CD14-positive monocyte (primary cell): ENCODE measurements around the gene C3orf18. TPM values are rescaled to one million over a fixed set of nuclear protein-coding genes. Genes with fewer than 3 reads are reported as not detected.
A peak's percentile ranks its signal among the peaks of the same experiment; 100 is the strongest.

ENCODE experiments used
- DNase-seq, 3 donors: peaks; one replicate each; pipeline ENCODE4 v3.0.0-alpha.2; 2011 to 2022
- H2AFZ ChIP-seq: 2 replicates; pipeline ENCODE4 v1.6.0; 2012; ENCODE audit warnings: mild to moderate bottlenecking, low read depth, low read length, inconsistent platforms; ENCODE audit not compliant: insufficient read depth, poor library complexity, severe bottlenecking
- H3K27ac ChIP-seq, 2 donors: 1 replicate in 1 of 2; 2 replicates in 1 of 2; pipeline ENCODE4 v1.5.1; 2012 to 2013; ENCODE audit warnings: low read length in 2 of 2, control low read depth in 1 of 2, inconsistent platforms in 1 of 2, low read depth in 1 of 2, mild to moderate bottlenecking in 1 of 2
- H3K27me3 ChIP-seq, 2 donors: one replicate each; pipeline versions ENCODE4 v1.6.0 to v1.6.1; 2011 to 2013; ENCODE audit warnings: low read length in 2 of 2; ENCODE audit not compliant: control insufficient read depth in 2 of 2, insufficient read depth in 2 of 2
- H3K36me3 ChIP-seq, 2 donors: replicated peaks in 1 of 2; 1 replicate in 1 of 2; 2 replicates in 1 of 2; pipeline versions ENCODE4 v1.5.1 to v1.6.1; 2012 to 2013; ENCODE audit warnings: low read length in 2 of 2, control low read depth in 1 of 2, inconsistent platforms in 1 of 2, mild to moderate bottlenecking in 1 of 2; ENCODE audit not compliant: insufficient read depth in 2 of 2, control insufficient read depth in 1 of 2
- H3K4me1 ChIP-seq, 2 donors: 1 replicate in 1 of 2; 2 replicates in 1 of 2; pipeline versions ENCODE4 v1.5.1 to v1.6.1; 2012 to 2013; ENCODE audit warnings: low read length in 2 of 2, control low read depth in 1 of 2, inconsistent platforms in 1 of 2, mild to moderate bottlenecking in 1 of 2, moderate library complexity in 1 of 2; ENCODE audit not compliant: insufficient read depth in 2 of 2, control insufficient read depth in 1 of 2
- H3K4me2 ChIP-seq: replicated peaks from 2 replicates; pipeline ENCODE3; 2012; ENCODE audit warnings: low read length, moderate library complexity, mild to moderate bottlenecking; ENCODE audit not compliant: poor library complexity, severe bottlenecking; ENCODE audit errors: extremely low read depth
- H3K4me3 ChIP-seq, 3 experiments: fragments of 200-600 bp in 1 of 3; sonication (generic) in 1 of 3; replicated peaks in 1 of 3; 1 replicate in 2 of 3; 2 replicates in 1 of 3; pipeline ENCODE4 v1.5.1; 2011 to 2013; ENCODE audit warnings: low read length in 3 of 3, mild to moderate bottlenecking in 3 of 3, control low read depth in 2 of 3, low read depth in 2 of 3, inconsistent platforms in 1 of 3, moderate library complexity in 1 of 3
- H3K79me2 ChIP-seq: 2 replicates; pipeline ENCODE4 v1.6.0; 2012; ENCODE audit warnings: mild to moderate bottlenecking, control low read depth, inconsistent platforms, low read length, moderate library complexity; ENCODE audit not compliant: insufficient read depth
- H3K9ac ChIP-seq: 2 replicates; pipeline ENCODE4 v1.6.0; 2017; ENCODE audit warnings: low read length, mild to moderate bottlenecking; ENCODE audit not compliant: insufficient read depth, poor library complexity, severe bottlenecking
- H3K9me3 ChIP-seq, 2 donors: replicated peaks in 1 of 2; 1 replicate in 1 of 2; 2 replicates in 1 of 2; pipeline versions ENCODE4 v1.5.1 to v1.6.1; 2012 to 2013; ENCODE audit warnings: low read length in 2 of 2, control low read depth in 1 of 2; ENCODE audit not compliant: control insufficient read depth in 1 of 2, insufficient read depth in 1 of 2
- H4K20me1 ChIP-seq: 2 replicates; pipeline ENCODE4 v1.6.0; 2012; ENCODE audit warnings: mild to moderate bottlenecking, low read length, control low read depth, moderate library complexity; ENCODE audit not compliant: insufficient read depth
- H3K27ac Mint-ChIP-seq, 7 donors: one replicate each; pipeline ENCODE4 v1.8.0; 2020; ENCODE audit warnings: mild to moderate bottlenecking in 7 of 7, mixed read lengths in 7 of 7, moderate library complexity in 6 of 7, inconsistent platforms in 2 of 7
- H3K27me3 Mint-ChIP-seq, 3 donors: one replicate each; pipeline ENCODE4 v1.8.0; 2021 to 2022; ENCODE audit warnings: low read depth in 3 of 3, mild to moderate bottlenecking in 3 of 3, mixed read lengths in 3 of 3, moderate library complexity in 3 of 3, inconsistent platforms in 1 of 3
- H3K36me3 Mint-ChIP-seq, 2 donors: one replicate each; pipeline ENCODE4 v1.8.0; 2020; ENCODE audit warnings: mixed read lengths in 2 of 2, inconsistent platforms in 1 of 2, mild to moderate bottlenecking in 1 of 2
- H3K4me1 Mint-ChIP-seq: one replicate; pipeline ENCODE4 v1.8.0; 2020; ENCODE audit warnings: mild to moderate bottlenecking, mixed read lengths
- H3K4me3 Mint-ChIP-seq, 2 donors: one replicate each; pipeline ENCODE4 v1.8.0; 2020; ENCODE audit warnings: mild to moderate bottlenecking in 2 of 2, mixed read lengths in 2 of 2, moderate library complexity in 1 of 2
- H3K9me3 Mint-ChIP-seq, 7 donors: one replicate each; pipeline ENCODE4 v1.8.0; 2020 to 2022; ENCODE audit warnings: mixed read lengths in 7 of 7, mild to moderate bottlenecking in 6 of 7, moderate library complexity in 6 of 7, inconsistent platforms in 2 of 7
- WGBS: methylation state at CpG from one replicate; pipeline ENCODE4 v1.1.5; 2013; ENCODE audit warnings: missing lambda C conversion rate; ENCODE audit not compliant: insufficient coverage; 5-methylcytosine and 5-hydroxymethylcytosine counted together
- intact Hi-C, 2 donors: fragments of 100-400 bp; cut with micrococcal nuclease; formaldehyde crosslinking; loops; one replicate each; pipeline versions ENCODE4 v1.15.0 to v1.15.1; 2023
- polyA plus RNA-seq, 3 donors: library from polyadenylated mRNA; depleted of rRNA in 1 of 3; unstranded in 2 of 3; stranded (reverse) in 1 of 3; fragments of 300-500 nt in 2 of 3; fragments of >200 nt in 1 of 3; fragmentation: Illumina TruSeq in 2 of 3; gene quantifications; 1 replicate in 2 of 3; 2 replicates in 1 of 3; pipeline ENCODE4 v1.2.3, GENCODE V29; 2012 to 2021
- TF ChIP-seq, protein P1 (sequence below): fragments of 200-600 bp; IDR thresholded peaks from one replicate; pipeline ENCODE4 v1.8.0; 2022; ENCODE audit warnings: antibody characterized with exemption, mild to moderate bottlenecking

C3orf18 gene
- polyA plus RNA-seq, 3 donors, result 0.18 to 1.5 (median 0.76) TPM

DNA sequence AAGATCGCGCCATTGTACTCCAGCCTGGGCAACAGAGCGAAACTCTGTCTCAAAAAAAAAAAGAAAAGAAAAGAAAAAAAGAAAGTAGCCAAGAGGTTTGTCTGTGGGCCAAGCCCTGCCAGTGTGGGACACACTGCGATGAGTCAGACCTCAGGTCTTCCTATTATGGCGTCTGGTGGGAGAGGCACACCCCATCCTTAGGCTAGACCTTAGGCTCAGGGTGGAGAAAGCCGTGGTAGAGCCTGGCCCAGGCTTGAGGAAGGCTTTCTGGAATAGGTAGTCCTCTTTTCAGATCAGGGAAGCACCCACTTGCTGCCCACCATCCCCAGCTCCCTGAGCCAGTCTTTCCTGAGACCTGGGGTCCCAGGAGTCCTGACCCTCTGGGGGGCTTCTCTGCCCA is 7.8 kb upstream of the C3orf18 start:
- peaks cover 19% of the 10 kb centered on the region for H3K4me1 Mint-ChIP-seq

DNA sequence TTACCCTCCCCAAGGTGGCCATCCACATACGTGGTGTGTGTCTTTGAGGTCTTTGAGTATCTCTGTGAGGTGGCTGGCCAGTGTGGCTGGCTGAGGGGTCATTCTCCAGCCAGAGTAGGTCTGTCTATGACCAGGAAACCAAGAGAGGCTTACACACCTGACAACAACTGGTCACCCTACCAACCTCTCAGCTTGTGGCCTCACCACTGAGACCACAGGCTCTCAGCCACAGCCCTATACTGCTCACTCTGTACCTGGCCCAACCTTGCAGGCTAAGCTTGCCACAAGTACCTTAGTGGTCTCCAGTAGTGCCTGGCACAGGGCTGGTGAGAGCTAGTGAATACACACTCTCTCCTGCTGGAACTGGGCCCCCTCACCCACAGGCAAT is 6.9 kb upstream of the C3orf18 start:
- Mint-ChIP-seq H3K4me3 (no peak overlapping the region), H3K4me1 (peaks cover 29% of the 10 kb centered on the region), H3K36me3 (peaks cover 25 to 35% of the 10 kb centered on the region in 2 donors), H3K27ac (peak overlapping the region in 1 of 7 donors; percentile 32), H3K9me3 (no peaks in the 10 kb centered on the region), H3K27me3 (no peaks in the 10 kb centered on the region)
- H3K4me3 ChIP-seq, result no peak overlapping the region
- TF ChIP-seq, protein P1, sequence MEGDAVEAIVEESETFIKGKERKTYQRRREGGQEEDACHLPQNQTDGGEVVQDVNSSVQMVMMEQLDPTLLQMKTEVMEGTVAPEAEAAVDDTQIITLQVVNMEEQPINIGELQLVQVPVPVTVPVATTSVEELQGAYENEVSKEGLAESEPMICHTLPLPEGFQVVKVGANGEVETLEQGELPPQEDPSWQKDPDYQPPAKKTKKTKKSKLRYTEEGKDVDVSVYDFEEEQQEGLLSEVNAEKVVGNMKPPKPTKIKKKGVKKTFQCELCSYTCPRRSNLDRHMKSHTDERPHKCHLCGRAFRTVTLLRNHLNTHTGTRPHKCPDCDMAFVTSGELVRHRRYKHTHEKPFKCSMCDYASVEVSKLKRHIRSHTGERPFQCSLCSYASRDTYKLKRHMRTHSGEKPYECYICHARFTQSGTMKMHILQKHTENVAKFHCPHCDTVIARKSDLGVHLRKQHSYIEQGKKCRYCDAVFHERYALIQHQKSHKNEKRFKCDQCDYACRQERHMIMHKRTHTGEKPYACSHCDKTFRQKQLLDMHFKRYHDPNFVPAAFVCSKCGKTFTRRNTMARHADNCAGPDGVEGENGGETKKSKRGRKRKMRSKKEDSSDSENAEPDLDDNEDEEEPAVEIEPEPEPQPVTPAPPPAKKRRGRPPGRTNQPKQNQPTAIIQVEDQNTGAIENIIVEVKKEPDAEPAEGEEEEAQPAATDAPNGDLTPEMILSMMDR, result no peak
- peaks cover 13 to 37% of the 10 kb centered on the region in 2 donors for H3K36me3 ChIP-seq
- no peak overlapping the region for H2AFZ ChIP-seq
- H3K27ac ChIP-seq, result no peak overlapping the region
- H3K27me3 ChIP-seq, result no peaks in the 10 kb centered on the region
- no peak overlapping the region for H3K4me2 ChIP-seq
- no peak for DNase-seq
- H3K9me3 ChIP-seq, result no peaks in the 10 kb centered on the region
- intact Hi-C loops, result loop anchor here in 1 of 2 donors (10.0 kb wide), 1 partner anchor 80 kb away; no protein-coding TSS in a partner anchor
- H3K9ac ChIP-seq, result no peak overlapping the region
- H3K79me2 ChIP-seq, result peaks cover 5% of the 10 kb centered on the region
- no peaks in the 10 kb centered on the region for H4K20me1 ChIP-seq
- no CpG with 5 or more reads among the region's 1 CpG for WGBS
- peaks cover 10 to 24% of the 10 kb centered on the region in 2 donors for H3K4me1 ChIP-seq

More for the DNA sequence above, 7.8 kb upstream of the C3orf18 start:
- H3K9ac ChIP-seq, result no peak overlapping the region
- H3K27ac Mint-ChIP-seq, result peak overlapping the region in 2 of 7 donors; percentile 15 to 41
- H3K36me3 Mint-ChIP-seq, result peaks cover 25 to 43% of the 10 kb centered on the region in 2 donors
- TF ChIP-seq, protein P1, result no peak
- no peaks in the 10 kb centered on the region for H3K9me3 Mint-ChIP-seq
- no peak for DNase-seq
- H3K36me3 ChIP-seq, result peaks cover 16 to 47% of the 10 kb centered on the region in 2 donors
- WGBS, result 86% methylated on average over 6 of the region's 6 CpGs
- H4K20me1 ChIP-seq, result no peaks in the 10 kb centered on the region
- H3K4me2 ChIP-seq, result no peak overlapping the region
- no peak overlapping the region for H2AFZ ChIP-seq
- no peaks in the 10 kb centered on the region for H3K79me2 ChIP-seq
- H3K27me3 Mint-ChIP-seq, result no peaks in the 10 kb centered on the region
- no peak overlapping the region for H3K27ac ChIP-seq
- no peaks in the 10 kb centered on the region for H3K9me3 ChIP-seq
- H3K27me3 ChIP-seq, result no peaks in the 10 kb centered on the region
- peaks cover 5 to 14% of the 10 kb centered on the region in 2 donors for H3K4me1 ChIP-seq
- intact Hi-C loops, result loop anchor here in 1 of 2 donors (10.0 kb wide), 1 partner anchor 79 kb away; no protein-coding TSS in a partner anchor
- H3K4me3 Mint-ChIP-seq, result no peak overlapping the region
- H3K4me3 ChIP-seq, result no peak overlapping the region
